Karpas-422 (cell line): Measurements from ENCODE around the gene MAS1. TPM values are rescaled to one million over a fixed set of nuclear protein-coding genes. Genes with fewer than 3 reads are reported as not detected.
"Not testable (repeated sequence)": the region's sequence is repeated elsewhere in the genome, so short reads cannot be mapped to it uniquely, and the experiment has no call there.

ENCODE experiments used
- DNase-seq: peaks from one replicate; pipeline ENCODE4 v3.0.0-alpha.2; 2015
- H2AFZ ChIP-seq: fragments of 200-600 bp; sonication (generic); 2 replicates; pipeline ENCODE4 v1.6.1; 2014; ENCODE audit warnings: antibody characterized with exemption, low read length, mixed read lengths
- H3K27ac ChIP-seq: fragments of 200-600 bp; sonication (generic); 2 replicates; pipeline ENCODE4 v1.5.1; 2014; ENCODE audit warnings: mild to moderate bottlenecking, low read length, moderate library complexity
- H3K27me3 ChIP-seq: fragments of 200-600 bp; sonication (generic); 2 replicates; pipeline ENCODE4 v1.6.1; 2014; ENCODE audit warnings: low read length, mixed read lengths
- H3K36me3 ChIP-seq: fragments of 200-600 bp; sonication (generic); 2 replicates; pipeline ENCODE4 v1.6.1; 2014; ENCODE audit warnings: low read length, mixed read lengths; ENCODE audit not compliant: insufficient read depth
- H3K4me1 ChIP-seq: fragments of 200-600 bp; sonication (generic); 2 replicates; pipeline ENCODE4 v1.6.1; 2014; ENCODE audit warnings: mild to moderate bottlenecking, low read length, mixed read lengths
- H3K4me2 ChIP-seq: fragments of 200-600 bp; sonication (generic); 2 replicates; pipeline ENCODE4 v1.6.1; 2014; ENCODE audit warnings: low read length, low read depth, mild to moderate bottlenecking; ENCODE audit not compliant: poor library complexity, severe bottlenecking
- H3K4me3 ChIP-seq: fragments of 200-600 bp; sonication (generic); 2 replicates; pipeline ENCODE4 v1.5.1; 2014; ENCODE audit warnings: mild to moderate bottlenecking, antibody characterized with exemption, low read length, mixed read lengths
- H3K79me2 ChIP-seq: fragments of 200-600 bp; sonication (generic); 2 replicates; pipeline ENCODE4 v1.6.1; 2014; ENCODE audit warnings: mild to moderate bottlenecking, low read length, mixed read lengths
- H3K9ac ChIP-seq: fragments of 200-600 bp; sonication (generic); 2 replicates; pipeline ENCODE4 v1.6.0; 2014; ENCODE audit warnings: low read length
- H3K9me2 ChIP-seq: fragments of 200-600 bp; sonication (generic), shearing (Covaris generic); replicated peaks from 2 replicates; pipeline ENCODE4 v1.6.0; 2014; ENCODE audit warnings: mild to moderate bottlenecking, low read length, moderate library complexity; ENCODE audit not compliant: insufficient read depth
- H3K9me3 ChIP-seq: fragments of 300-700, 200-600 bp; sonication (generic); 2 replicates; pipeline ENCODE4 v1.6.1; 2014; ENCODE audit warnings: low read length, mixed read lengths
- H4K20me1 ChIP-seq: fragments of 200-600 bp; sonication (generic); 2 replicates; pipeline ENCODE4 v1.6.1; 2014; ENCODE audit warnings: mild to moderate bottlenecking, antibody characterized with exemption, low read length, low read depth; ENCODE audit not compliant: insufficient read depth
- total RNA-seq: library from RNA; depleted of rRNA; stranded (reverse); fragments of >200 nt; shearing (Covaris generic); gene quantifications from 2 replicates; pipeline ENCODE4 v1.2.3, GENCODE V29; 2014; ENCODE audit warnings: low replicate concordance

The MAS1 gene
- total RNA-seq, 1 experiment from 2014 or later = not detected

GRCh38 chr6:159913862-159914564 lies 23.2 kb downstream of the MAS1 start:
- no peak for DNase-seq
- no peaks in the 10 kb centered on the region for H3K9me2 ChIP-seq
- H3K4me3 ChIP-seq = no peak overlapping the region
- H3K79me2 ChIP-seq = no peaks in the 10 kb centered on the region
- no peaks in the 10 kb centered on the region for H3K36me3 ChIP-seq
- H3K27ac ChIP-seq = no peak overlapping the region
- no peak overlapping the region for H3K9ac ChIP-seq
- H3K9me3 ChIP-seq = no peaks in the 10 kb centered on the region
- H3K4me2 ChIP-seq = no peak overlapping the region
- no peaks in the 10 kb centered on the region for H3K27me3 ChIP-seq
- H2AFZ ChIP-seq = no peak overlapping the region
- no peaks in the 10 kb centered on the region for H3K4me1 ChIP-seq
- no peaks in the 10 kb centered on the region for H4K20me1 ChIP-seq

GRCh38 chr6:159914565-159914923 lies 23.8 kb downstream of the MAS1 start:
- H3K79me2 ChIP-seq = no peaks in the 10 kb centered on the region

GRCh38 chr6:159915397-159915796 lies 24.6 kb downstream of the MAS1 start:
- no peak overlapping the region for H2AFZ ChIP-seq
- H3K9me3 ChIP-seq = no peaks in the 10 kb centered on the region
- H3K4me2 ChIP-seq = no peak overlapping the region
- no peaks in the 10 kb centered on the region for H3K4me1 ChIP-seq
- H3K79me2 ChIP-seq = no peaks in the 10 kb centered on the region
- H3K27ac ChIP-seq = no peak overlapping the region
- H3K27me3 ChIP-seq = no peaks in the 10 kb centered on the region
- no peaks in the 10 kb centered on the region for H3K9me2 ChIP-seq
- no peaks in the 10 kb centered on the region for H4K20me1 ChIP-seq
- H3K4me3 ChIP-seq = no peak overlapping the region
- no peak for DNase-seq
- no peak overlapping the region for H3K9ac ChIP-seq
- no peaks in the 10 kb centered on the region for H3K36me3 ChIP-seq

More at GRCh38 chr6:159914565-159914923, 23.8 kb downstream of the MAS1 start:
- Histone ChIP-seq H3K9me3 (no peaks in the 10 kb centered on the region), H3K27ac (no peak overlapping the region), H3K9ac (no peak overlapping the region), H3K4me2 (no peak overlapping the region), H2AFZ (no peak overlapping the region), H3K4me1 (no peaks in the 10 kb centered on the region), H4K20me1 (no peaks in the 10 kb centered on the region), H3K9me2 (no peaks in the 10 kb centered on the region), H3K27me3 (no peaks in the 10 kb centered on the region), H3K36me3 (no peaks in the 10 kb centered on the region), H3K4me3 (no peak overlapping the region)
- no peak for DNase-seq

- Histone ChIP-seq H2AFZ (no peak overlapping the region), H3K9ac (no peak overlapping the region), H3K9me3 (no peaks in the 10 kb centered on the region), H3K27ac (no peak overlapping the region), H3K4me1 (no peaks in the 10 kb centered on the region), H3K79me2 (no peaks in the 10 kb centered on the region), H3K36me3 (no peaks in the 10 kb centered on the region), H4K20me1 (no peaks in the 10 kb centered on the region), H3K4me3 (no peak overlapping the region), H3K4me2 (no peak overlapping the region), H3K9me2 (no peaks in the 10 kb centered on the region), H3K27me3 (no peaks in the 10 kb centered on the region)
- DNase-seq = no peak
These were observed 25.4 kb downstream of the MAS1 start for GRCh38 chr6:159916237-159916636.

GRCh38 chr6:159916752-159917151 lies 26.0 kb downstream of the MAS1 start:
- Histone ChIP-seq H3K9ac (no peak overlapping the region), H4K20me1 (no peaks in the 10 kb centered on the region), H3K27ac (no peak overlapping the region), H3K27me3 (no peaks in the 10 kb centered on the region), H3K79me2 (no peaks in the 10 kb centered on the region), H3K9me3 (no peaks in the 10 kb centered on the region), H3K4me2 (no peak overlapping the region), H3K4me3 (no peak overlapping the region), H3K9me2 (no peaks in the 10 kb centered on the region), H3K4me1 (peaks cover 3% of the 10 kb centered on the region), H3K36me3 (no peaks in the 10 kb centered on the region), H2AFZ (no peak overlapping the region)
- no peak for DNase-seq

GRCh38 chr6:159919011-159919511 lies 28.3 kb downstream of the MAS1 start:
- Histone ChIP-seq H2AFZ (no peak overlapping the region), H3K4me1 (peaks cover 4% of the 10 kb centered on the region), H4K20me1 (no peaks in the 10 kb centered on the region), H3K9me3 (no peaks in the 10 kb centered on the region), H3K4me3 (no peak overlapping the region), H3K27me3 (no peaks in the 10 kb centered on the region), H3K79me2 (no peaks in the 10 kb centered on the region), H3K9ac (no peak overlapping the region), H3K36me3 (no peaks in the 10 kb centered on the region), H3K9me2 (no peaks in the 10 kb centered on the region), H3K27ac (no peak overlapping the region), H3K4me2 (no peak overlapping the region)
- DNase-seq = no peak

- Histone ChIP-seq H3K4me3 (no peak overlapping the region), H4K20me1 (no peaks in the 10 kb centered on the region), H3K36me3 (no peaks in the 10 kb centered on the region), H3K9me2 (no peaks in the 10 kb centered on the region), H3K27ac (no peak overlapping the region), H3K79me2 (no peaks in the 10 kb centered on the region), H3K4me2 (no peak overlapping the region), H3K9ac (no peak overlapping the region), H3K9me3 (no peaks in the 10 kb centered on the region), H2AFZ (no peak overlapping the region), H3K27me3 (no peaks in the 10 kb centered on the region), H3K4me1 (peaks cover 4% of the 10 kb centered on the region)
- DNase-seq = no peak
These were observed 29.0 kb downstream of the MAS1 start for GRCh38 chr6:159919800-159920199.

- not testable (repeated sequence) for H3K9ac ChIP-seq, H3K9me3 ChIP-seq, H3K79me2 ChIP-seq, H3K9me2 ChIP-seq, H3K4me2 ChIP-seq, H3K4me1 ChIP-seq, H2AFZ ChIP-seq, H4K20me1 ChIP-seq, H3K27ac ChIP-seq, H3K4me3 ChIP-seq, H3K36me3 ChIP-seq, H3K27me3 ChIP-seq, DNase-seq
These were observed 33.4 kb downstream of the MAS1 start for GRCh38 chr6:159924150-159924549.
